PFSK-1 (cell line): ENCODE measurements around the gene EXOC4.

Source experiments
- FOXP2 ChIP-seq: optimal IDR thresholded peaks from 2 replicates; pipeline ENCODE3; 2011; ENCODE audit warnings: borderline replicate concordance, control low read depth, inconsistent platforms; ENCODE audit not compliant: insufficient read depth; ENCODE audit errors: extremely low read length, extremely low read depth
- POLR2AphosphoS5 ChIP-seq: IDR thresholded peaks from 2 replicates; pipeline ENCODE4 v1.6.1; 2012; ENCODE audit warnings: low read depth, mild to moderate bottlenecking, control low read depth, low read length, moderate library complexity
- REST ChIP-seq, 2 experiments: IDR thresholded peaks; 2 replicates each; pipeline versions ENCODE4 v1.6.1 to v1.8.0; 2011 to 2012; ENCODE audit warnings: low read depth in 2 of 2, low read length in 2 of 2, control low read depth in 1 of 2, inconsistent platforms in 1 of 2, mild to moderate bottlenecking in 1 of 2, moderate library complexity in 1 of 2; ENCODE audit not compliant: insufficient read depth in 1 of 2
- SIN3A ChIP-seq: IDR thresholded peaks from 2 replicates; pipeline ENCODE4 v1.6.1; 2012; ENCODE audit warnings: mild to moderate bottlenecking, low read length, moderate library complexity, borderline replicate concordance; ENCODE audit not compliant: insufficient read depth
- TAF1 ChIP-seq: IDR thresholded peaks from 2 replicates; pipeline ENCODE4 v1.6.1; 2012; ENCODE audit warnings: low read length, control low read depth, borderline replicate concordance; ENCODE audit not compliant: insufficient read depth

Gene EXOC4

GRCh38 chr7:133668296-133669060 is 415.6 kb downstream of the EXOC4 start:
- TF ChIP-seq TAF1, result no peak
- TF ChIP-seq FOXP2, result no peak
- TF ChIP-seq POLR2AphosphoS5, result no peak
- TF ChIP-seq REST (IDR thresholded peaks at IDR 0.05; ENCODE audit: insufficient read depth in 1 of 2, low read depth in 2 of 2, low read length in 2 of 2), result no peak
- TF ChIP-seq SIN3A, result no peak

DNA sequence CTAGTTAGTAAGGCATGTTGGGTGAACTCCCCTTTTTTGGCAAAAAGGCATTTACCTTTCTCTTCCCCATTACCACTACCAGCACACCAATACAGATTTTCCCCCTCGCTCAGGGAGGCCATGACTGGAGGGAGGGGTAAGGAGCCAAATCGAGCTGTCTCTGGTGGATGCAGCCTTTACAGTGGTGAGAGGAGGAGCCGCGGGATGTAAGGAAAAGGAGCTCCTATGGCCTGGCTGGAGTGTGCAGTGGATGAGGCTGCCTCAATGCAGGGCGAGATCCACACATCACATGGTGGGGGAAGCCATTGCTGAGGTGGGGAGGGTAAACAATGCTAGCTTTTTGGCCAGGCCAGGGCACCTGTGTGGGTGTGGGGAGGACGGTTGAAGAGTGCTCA is 416.2 kb downstream of the EXOC4 start:
- TF ChIP-seq REST (IDR thresholded peaks at IDR 0.05; ENCODE audit: insufficient read depth in 1 of 2, low read depth in 2 of 2, low read length in 2 of 2) (no peak), SIN3A (no peak), FOXP2 (no peak), POLR2AphosphoS5 (no peak), TAF1 (no peak)

DNA sequence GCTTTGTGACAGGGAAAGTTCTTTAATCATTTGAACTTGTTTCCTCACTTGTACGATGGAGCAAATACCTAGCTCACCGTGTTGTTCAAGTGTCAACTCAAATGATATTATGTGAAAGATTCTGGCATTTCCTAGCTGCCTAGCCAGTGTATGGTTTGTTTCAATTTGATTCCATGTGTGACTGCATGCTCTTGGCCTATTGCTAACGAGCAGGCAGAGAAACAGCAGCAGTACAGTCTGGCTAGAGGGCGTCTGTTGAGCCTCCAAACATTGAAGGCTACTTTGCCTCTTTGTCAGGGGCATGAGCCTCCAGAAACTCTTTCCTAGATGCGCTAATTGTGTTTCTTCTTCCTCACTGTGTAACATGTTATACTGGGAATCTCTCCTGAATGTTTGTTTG is 417.4 kb downstream of the EXOC4 start:
- TF ChIP-seq FOXP2 (no peak), SIN3A (no peak), REST (IDR thresholded peaks at IDR 0.05; ENCODE audit: insufficient read depth in 1 of 2, low read depth in 2 of 2, low read length in 2 of 2) (no peak), TAF1 (no peak), POLR2AphosphoS5 (no peak)

- TF ChIP-seq REST (IDR thresholded peaks at IDR 0.05; ENCODE audit: insufficient read depth in 1 of 2, low read depth in 2 of 2, low read length in 2 of 2), result no peak
These were observed 420.0 kb downstream of the EXOC4 start for GRCh38 chr7:133672866-133673265.

DNA sequence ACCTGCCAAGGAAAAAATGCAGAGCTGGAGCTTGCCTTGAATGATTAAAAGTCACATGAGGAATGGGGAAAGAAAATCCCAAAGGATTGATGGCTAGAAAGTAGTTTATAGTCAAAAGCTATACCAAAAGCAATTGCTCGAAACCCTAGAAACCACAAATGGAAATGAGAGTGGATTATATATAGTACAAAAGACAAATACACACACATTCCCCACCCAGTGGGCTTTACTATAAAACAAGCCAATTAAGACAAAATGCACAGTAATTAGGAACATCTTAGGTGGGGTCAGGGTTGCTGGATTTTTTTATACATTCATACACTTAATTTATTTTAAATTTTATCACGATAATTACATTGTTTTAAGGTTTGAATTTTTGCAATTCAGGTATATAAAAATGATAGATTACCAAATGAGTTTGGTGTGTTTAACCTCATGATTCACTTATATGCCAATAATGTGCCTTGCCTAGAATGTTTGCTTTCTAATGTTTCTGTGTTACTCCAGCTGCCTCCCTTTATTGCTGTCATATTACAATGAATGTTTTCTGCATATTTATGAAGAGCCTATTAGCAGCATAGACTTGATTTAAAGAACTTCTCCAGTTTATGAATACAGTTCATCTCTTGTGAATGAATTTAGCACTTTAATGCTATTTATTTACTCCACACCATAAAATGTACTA is 421.3 kb downstream of the EXOC4 start:
- TF ChIP-seq REST (IDR thresholded peaks at IDR 0.05; ENCODE audit: insufficient read depth in 1 of 2, low read depth in 2 of 2, low read length in 2 of 2), result no peak
- TF ChIP-seq SIN3A, result no peak
- TF ChIP-seq TAF1, result no peak
- no peak for TF ChIP-seq FOXP2
- no peak for TF ChIP-seq POLR2AphosphoS5
